ENCODE measurements around the gene PSAPL1.
"Not testable (repeated sequence)": the region's sequence is repeated elsewhere in the genome, so short reads cannot be mapped to it uniquely, and the experiment has no call there.

The PSAPL1 gene

GRCh38 chr4:7457201-7458065, 22.7 kb upstream of the PSAPL1 start:
- DNase-seq = no peak

GRCh38 chr4:7452802-7453201, 18.1 kb upstream of the PSAPL1 start:
- not testable (repeated sequence) for DNase-seq

GRCh38 chr4:7451800-7452199, 17.1 kb upstream of the PSAPL1 start:
- no peak for DNase-seq

- no peak for DNase-seq
Observed at GRCh38 chr4:7451434-7451789, 16.7 kb upstream of the PSAPL1 start.

GRCh38 chr4:7450775-7451433, 16.2 kb upstream of the PSAPL1 start:
- DNase-seq = no peak

GRCh38 chr4:7448036-7448435, 13.3 kb upstream of the PSAPL1 start:
- no peak for DNase-seq

GRCh38 chr4:7447236-7447635, 12.5 kb upstream of the PSAPL1 start:
- no peak for DNase-seq

- no peak for DNase-seq
Observed at GRCh38 chr4:7444731-7445130, 10.0 kb upstream of the PSAPL1 start.

- DNase-seq = no peak
Observed at GRCh38 chr4:7444314-7444713, 9.6 kb upstream of the PSAPL1 start.

GRCh38 chr4:7442574-7443162, 7.9 kb upstream of the PSAPL1 start:
- no peak for DNase-seq

GRCh38 chr4:7441201-7441600, 6.5 kb upstream of the PSAPL1 start:
- DNase-seq = no peak

- no peak for DNase-seq
Observed at GRCh38 chr4:7439699-7440098, 5.0 kb upstream of the PSAPL1 start.

GRCh38 chr4:7436256-7436655, 1.5 kb upstream of the PSAPL1 start:
- DNase-seq = no peak

GRCh38 chr4:7435471-7436061, 836 bp upstream of the PSAPL1 start:
- no peak for DNase-seq

- no peak for DNase-seq
Observed at GRCh38 chr4:7434141-7434765, 477 bp downstream of the PSAPL1 start.

- no peak for DNase-seq
Observed at GRCh38 chr4:7433376-7434140, 1.2 kb downstream of the PSAPL1 start.

GRCh38 chr4:7432531-7433375, 2.0 kb downstream of the PSAPL1 start:
- no peak for DNase-seq

GRCh38 chr4:7431696-7432530, 2.8 kb downstream of the PSAPL1 start:
- no peak for DNase-seq

GRCh38 chr4:7430965-7431695, 3.6 kb downstream of the PSAPL1 start:
- no peak for DNase-seq
